Endometrial microvascular endothelial cells (primary cell): ENCODE results near the gene CCND1. TPM values are rescaled to one million over a fixed set of nuclear protein-coding genes. Genes with fewer than 3 reads are reported as not detected.

Source experiments
- in situ Hi-C: cut with HindIII; loops from 2 replicates; pipeline ENCODE4 v1.10.0; 2017; ENCODE audit warnings: low sequenced_read_pairs, low pct_unique_long_range_greater_than_20kb; ENCODE audit errors: inconsistent ontology term
- total RNA-seq: library from RNA; depleted of rRNA; stranded (reverse); fragments of >200 nt; gene quantifications from one replicate; pipeline ENCODE4 v1.2.3, GENCODE V29; 2015; ENCODE audit errors: inconsistent ontology term

CCND1 gene
- 339 TPM for total RNA-seq

GRCh38 chr11:69640995-69641581, at the start of gene CCND1:
CCND1 (plus strand) TSS chr11:69641156; CDS start chr11:69641314, 158 bp downstream.
- in situ Hi-C loops: no loop called here

GRCh38 chr11:69592986-69593650, 47.8 kb upstream of the CCND1 start:
- in situ Hi-C loops: no loop called here

GRCh38 chr11:69593851-69594250, 47.1 kb upstream of the CCND1 start:
- in situ Hi-C loops: no loop called here

GRCh38 chr11:69594481-69594880, 46.5 kb upstream of the CCND1 start:
- in situ Hi-C loops: no loop called here

GRCh38 chr11:69595805-69596665, 44.9 kb upstream of the CCND1 start:
- in situ Hi-C loops: no loop called here

GRCh38 chr11:69598147-69598546, 42.8 kb upstream of the CCND1 start:
- in situ Hi-C loops: no loop called here

- in situ Hi-C loops: no loop called here
Observed at GRCh38 chr11:69599502-69599901, 41.5 kb upstream of the CCND1 start.

- in situ Hi-C loops: no loop called here
Observed at GRCh38 chr11:69600001-69600400, 41.0 kb upstream of the CCND1 start.

GRCh38 chr11:69601011-69601975, 39.7 kb upstream of the CCND1 start:
- in situ Hi-C loops: no loop called here

GRCh38 chr11:69603111-69603836, 37.7 kb upstream of the CCND1 start:
- in situ Hi-C loops: no loop called here

GRCh38 chr11:69604055-69604454, 36.9 kb upstream of the CCND1 start:
- in situ Hi-C loops: no loop called here

GRCh38 chr11:69605737-69606526, 35.0 kb upstream of the CCND1 start:
- in situ Hi-C loops: no loop called here

GRCh38 chr11:69609351-69609750, 31.6 kb upstream of the CCND1 start:
- in situ Hi-C loops: no loop called here

- in situ Hi-C loops: no loop called here
Observed at GRCh38 chr11:69611548-69612526, 29.1 kb upstream of the CCND1 start.

GRCh38 chr11:69613594-69613993, 27.4 kb upstream of the CCND1 start:
- in situ Hi-C loops: no loop called here

- in situ Hi-C loops: no loop called here
Observed at GRCh38 chr11:69614085-69614484, 26.9 kb upstream of the CCND1 start.
